Neutrophil (primary cell): ENCODE data around the gene FAM216B.

Experiments
- H3K27ac ChIP-seq: fragments of 200-600 bp; sonication (generic); 2 replicates; pipeline ENCODE4 v1.5.1; 2016; ENCODE audit warnings: mild to moderate bottlenecking, moderate library complexity
- H3K27me3 ChIP-seq: fragments of 200-600 bp; sonication (generic); 2 replicates; pipeline ENCODE4 v1.6.0; 2016; ENCODE audit warnings: mild to moderate bottlenecking
- H3K36me3 ChIP-seq: fragments of 200-600 bp; sonication (generic); 2 replicates; pipeline ENCODE4 v1.5.1; 2017
- H3K4me1 ChIP-seq, 2 experiments: fragments of 200-600 bp in 1 of 2; sonication (generic) in 1 of 2; 1 replicate in 1 of 2; 2 replicates in 1 of 2; pipeline versions ENCODE4 v1.5.1 to v1.6.1; 2013 to 2016; ENCODE audit warnings: low read depth in 1 of 2, low read length in 1 of 2, mild to moderate bottlenecking in 1 of 2, moderate library complexity in 1 of 2; ENCODE audit not compliant: control insufficient read depth in 1 of 2, insufficient read depth in 1 of 2
- H3K4me3 ChIP-seq, 2 experiments: fragments of 200-600 bp in 1 of 2; sonication (generic) in 1 of 2; 1 replicate in 1 of 2; 2 replicates in 1 of 2; pipeline ENCODE4 v1.5.1; 2013 to 2016; ENCODE audit warnings: low read depth in 1 of 2, low read length in 1 of 2, mild to moderate bottlenecking in 1 of 2, moderate library complexity in 1 of 2
- H3K9me3 ChIP-seq: fragments of 200-600 bp; sonication (generic); 2 replicates; pipeline ENCODE4 v1.5.1; 2016
- TF ChIP-seq, protein P1 (sequence below): fragments of 200-600 bp; sonication (generic); IDR thresholded peaks from 2 replicates; pipeline ENCODE4 v1.5.1; 2016; ENCODE audit warnings: antibody characterized with exemption

The FAM216B gene

DNA sequence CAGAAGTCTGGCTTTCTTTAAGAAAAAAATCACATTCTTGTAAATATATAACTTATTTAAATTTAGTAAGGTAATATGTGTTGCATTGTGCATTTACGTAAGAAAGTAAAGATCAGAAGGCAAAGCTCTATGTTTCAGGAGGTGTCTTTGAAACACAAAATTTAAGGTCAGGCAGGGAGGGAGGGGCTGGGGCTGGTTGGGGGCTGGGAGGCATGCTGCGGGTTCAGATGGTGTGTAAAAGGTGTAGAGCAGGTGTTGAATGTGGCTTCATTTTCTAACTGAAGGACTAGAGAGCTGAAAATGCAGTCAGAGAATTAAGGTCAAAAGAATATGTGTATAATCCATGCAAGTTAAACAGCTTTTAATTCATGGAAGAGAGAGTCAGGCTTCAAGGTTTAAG, 14.3 kb downstream of the FAM216B start:
- Histone ChIP-seq H3K4me3 (no peak overlapping the region), H3K9me3 (no peaks in the 10 kb centered on the region), H3K27me3 (no peaks in the 10 kb centered on the region), H3K27ac (no peak overlapping the region), H3K4me1 (no peaks in the 10 kb centered on the region), H3K36me3 (no peaks in the 10 kb centered on the region)
- TF ChIP-seq, protein P1, sequence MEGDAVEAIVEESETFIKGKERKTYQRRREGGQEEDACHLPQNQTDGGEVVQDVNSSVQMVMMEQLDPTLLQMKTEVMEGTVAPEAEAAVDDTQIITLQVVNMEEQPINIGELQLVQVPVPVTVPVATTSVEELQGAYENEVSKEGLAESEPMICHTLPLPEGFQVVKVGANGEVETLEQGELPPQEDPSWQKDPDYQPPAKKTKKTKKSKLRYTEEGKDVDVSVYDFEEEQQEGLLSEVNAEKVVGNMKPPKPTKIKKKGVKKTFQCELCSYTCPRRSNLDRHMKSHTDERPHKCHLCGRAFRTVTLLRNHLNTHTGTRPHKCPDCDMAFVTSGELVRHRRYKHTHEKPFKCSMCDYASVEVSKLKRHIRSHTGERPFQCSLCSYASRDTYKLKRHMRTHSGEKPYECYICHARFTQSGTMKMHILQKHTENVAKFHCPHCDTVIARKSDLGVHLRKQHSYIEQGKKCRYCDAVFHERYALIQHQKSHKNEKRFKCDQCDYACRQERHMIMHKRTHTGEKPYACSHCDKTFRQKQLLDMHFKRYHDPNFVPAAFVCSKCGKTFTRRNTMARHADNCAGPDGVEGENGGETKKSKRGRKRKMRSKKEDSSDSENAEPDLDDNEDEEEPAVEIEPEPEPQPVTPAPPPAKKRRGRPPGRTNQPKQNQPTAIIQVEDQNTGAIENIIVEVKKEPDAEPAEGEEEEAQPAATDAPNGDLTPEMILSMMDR = no peak

DNA sequence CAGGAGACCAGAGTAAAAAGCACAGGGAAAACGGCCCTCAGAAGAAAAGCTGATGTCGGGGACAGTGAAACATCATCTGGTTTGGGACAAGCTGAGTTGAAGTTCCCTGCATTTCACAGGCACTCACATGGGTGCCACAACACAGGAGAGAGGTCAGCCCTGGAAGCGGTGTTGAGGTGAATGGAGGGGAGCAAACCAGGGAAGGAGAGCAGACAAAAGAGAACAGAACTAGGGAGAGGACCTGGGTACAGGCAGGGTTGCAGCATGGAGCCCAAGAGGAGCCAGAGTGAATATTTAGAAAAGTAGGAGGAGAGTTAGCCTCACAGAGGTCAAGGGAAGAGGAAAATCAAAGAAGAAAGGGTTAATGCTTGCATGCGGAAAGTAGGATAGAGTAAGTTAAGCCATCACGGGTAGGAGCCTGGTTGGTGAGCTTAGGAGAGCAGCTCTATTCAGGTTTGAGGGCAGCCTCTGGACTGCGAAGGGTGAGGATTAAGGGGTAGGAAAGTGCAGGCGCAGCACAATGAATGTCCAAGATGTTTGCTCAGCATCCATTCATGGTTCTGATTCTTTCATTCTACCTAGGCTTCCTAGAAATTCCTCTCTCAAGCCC, 15.5 kb downstream of the FAM216B start:
- TF ChIP-seq, protein P1 = no peak
- H3K27me3 ChIP-seq = no peaks in the 10 kb centered on the region
- no peaks in the 10 kb centered on the region for H3K9me3 ChIP-seq

DNA sequence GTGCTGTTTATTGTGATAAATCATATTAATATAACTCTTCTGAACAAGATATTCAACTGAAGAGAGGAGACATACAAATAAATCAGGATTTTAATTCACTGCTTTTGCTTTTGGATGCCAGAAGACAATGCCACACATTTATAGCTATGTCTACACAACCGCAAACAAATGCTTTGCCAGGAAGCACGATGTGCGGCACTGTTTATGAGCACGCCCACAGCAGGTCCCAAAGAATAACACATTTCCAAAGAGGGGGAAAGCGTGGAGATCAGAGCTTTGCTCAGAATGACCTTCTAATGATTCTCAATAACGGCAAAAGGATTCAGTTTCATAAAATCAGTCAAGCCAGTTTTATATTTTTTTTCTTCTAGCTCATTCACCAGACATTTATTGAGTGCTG, 16.7 kb downstream of the FAM216B start:
- Histone ChIP-seq H3K4me1 (no peaks in the 10 kb centered on the region), H3K9me3 (no peaks in the 10 kb centered on the region), H3K27ac (no peak overlapping the region), H3K27me3 (no peaks in the 10 kb centered on the region), H3K36me3 (no peaks in the 10 kb centered on the region), H3K4me3 (no peak overlapping the region)
- TF ChIP-seq, protein P1 = no peak

More for the DNA sequence above, 15.5 kb downstream of the FAM216B start:
- Histone ChIP-seq H3K36me3 (no peaks in the 10 kb centered on the region), H3K4me1 (no peaks in the 10 kb centered on the region), H3K27ac (no peak overlapping the region), H3K4me3 (no peak overlapping the region)

DNA sequence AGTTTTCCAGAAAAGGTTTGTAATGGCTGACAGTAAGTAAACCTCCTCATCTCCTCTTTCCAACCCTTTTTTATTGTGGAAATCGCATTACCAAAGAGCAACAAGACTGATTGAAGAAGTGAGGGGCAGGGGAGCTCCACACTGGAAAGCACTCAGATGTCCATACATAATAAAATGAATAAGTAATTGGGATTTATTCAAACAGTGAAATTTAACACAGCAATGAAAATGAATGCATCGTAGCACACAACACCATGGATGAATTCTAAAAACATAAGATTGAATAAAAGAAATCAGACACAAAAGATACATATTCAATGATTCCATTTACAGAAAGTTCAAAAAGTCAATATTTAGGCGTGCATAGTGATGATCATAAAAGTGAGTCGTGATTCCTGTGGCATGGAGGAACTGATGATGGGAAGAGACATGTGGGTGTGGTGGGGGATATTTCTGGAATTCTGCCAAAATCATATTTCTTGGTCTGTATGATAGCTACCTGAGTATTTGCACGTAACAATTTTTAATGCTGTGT, 18.8 kb downstream of the FAM216B start:
- no peaks in the 10 kb centered on the region for H3K36me3 ChIP-seq
- no peak overlapping the region for H3K27ac ChIP-seq
- H3K27me3 ChIP-seq = no peaks in the 10 kb centered on the region
- TF ChIP-seq, protein P1 = no peak
- H3K9me3 ChIP-seq = no peaks in the 10 kb centered on the region
- no peak overlapping the region for H3K4me3 ChIP-seq
- peaks cover 0 to 3% of the 10 kb centered on the region in 2 experiments for H3K4me1 ChIP-seq

DNA sequence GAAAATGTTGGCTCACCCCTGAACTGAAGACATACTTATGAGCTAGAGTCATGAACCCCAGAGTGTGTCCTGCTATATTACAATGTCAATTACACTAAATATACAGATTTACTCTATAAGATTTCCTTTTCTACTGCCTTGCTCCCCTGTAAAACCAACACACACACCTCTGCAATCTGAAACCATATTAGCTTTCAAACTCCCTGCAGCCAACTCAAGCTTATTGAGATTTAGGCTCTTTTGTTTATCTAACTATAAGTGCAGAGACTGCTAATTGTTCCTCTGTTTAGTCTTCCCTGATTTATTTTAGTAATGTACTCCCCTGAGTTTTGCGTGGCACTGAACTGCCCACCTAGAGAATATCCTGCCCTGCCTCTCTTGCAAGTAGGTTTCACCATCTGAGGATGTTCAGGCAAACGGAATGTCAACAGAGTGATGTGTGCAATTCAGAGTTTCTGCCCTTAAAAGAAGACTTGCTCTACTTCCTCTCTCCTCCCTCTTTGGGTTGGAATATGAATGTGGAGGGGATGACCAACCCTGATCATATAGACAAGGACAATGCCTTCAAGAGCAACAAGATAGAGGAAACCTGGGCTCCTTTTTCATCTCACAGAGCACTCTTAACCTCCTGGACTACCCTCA, 22.3 kb downstream of the FAM216B start:
- Histone ChIP-seq H3K27ac (no peak overlapping the region), H3K9me3 (no peaks in the 10 kb centered on the region), H3K27me3 (no peaks in the 10 kb centered on the region), H3K36me3 (no peaks in the 10 kb centered on the region), H3K4me1 (peaks cover 0 to 3% of the 10 kb centered on the region in 2 experiments), H3K4me3 (no peak overlapping the region)
- TF ChIP-seq, protein P1 = no peak
